NCI-H345 treated with DMSO at 0.1 percent for 48 hours (cell line): Measurements from ENCODE around the gene NRCAM.

Experiments used
- DNase-seq: peaks from one replicate; lab custom pipeline; 2025; ENCODE audit not compliant: unreplicated experiment; lab: John Stamatoyannopoulos, UW

Gene NRCAM

GRCh38 chr7:108460964-108461363 is 4.7 kb upstream of the NRCAM start:
- no peak for DNase-seq

- no peak for DNase-seq
Measured at GRCh38 chr7:108459922-108460551, 3.8 kb upstream of the NRCAM start.

DNA sequence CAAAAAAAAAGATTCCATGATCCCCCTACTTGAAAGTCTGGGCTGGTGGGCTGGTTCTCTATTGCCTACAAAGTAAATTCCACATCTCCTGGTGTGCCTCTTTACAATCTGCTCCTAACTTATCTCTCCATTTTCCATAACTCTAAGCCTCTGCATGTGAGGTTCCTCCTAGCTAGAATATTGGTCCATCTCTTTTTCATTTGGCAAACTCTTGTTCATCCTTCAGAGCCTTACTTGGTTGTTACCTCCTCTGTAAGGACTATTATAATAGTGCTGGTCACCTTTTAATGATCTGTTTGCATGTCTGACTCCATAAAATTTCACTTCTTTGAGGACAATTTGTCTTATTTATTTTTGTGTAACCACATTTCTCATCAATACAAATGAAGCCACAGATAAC is 1.6 kb upstream of the NRCAM start:
- DNase-seq, result no peak

- DNase-seq, result no peak
Measured at GRCh38 chr7:108456845-108457540, 757 bp upstream of the NRCAM start.

DNA sequence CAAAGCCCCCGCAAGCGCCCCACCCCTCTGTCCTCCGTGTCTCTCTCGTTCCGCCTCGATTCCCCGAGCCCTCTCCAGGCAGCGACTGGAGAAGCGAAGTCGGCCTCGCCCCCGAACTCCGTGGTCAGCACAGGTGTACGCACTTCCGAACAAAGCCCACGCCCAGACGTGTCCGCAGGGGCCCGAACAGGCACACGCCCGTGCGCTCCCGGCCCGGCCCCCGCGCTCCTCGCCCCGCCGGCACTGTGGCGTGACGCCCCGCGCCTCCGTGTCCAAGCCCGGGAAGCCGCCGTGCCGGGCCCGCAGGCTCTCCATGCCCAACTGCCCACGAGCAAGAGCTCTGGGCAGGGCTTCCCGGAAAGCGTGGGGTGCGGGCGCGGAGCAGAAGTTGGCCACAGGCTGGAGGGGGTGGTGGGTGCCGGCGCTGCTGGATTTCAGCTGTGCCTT is 662 bp downstream of the NRCAM start:
- no peak for DNase-seq

DNA sequence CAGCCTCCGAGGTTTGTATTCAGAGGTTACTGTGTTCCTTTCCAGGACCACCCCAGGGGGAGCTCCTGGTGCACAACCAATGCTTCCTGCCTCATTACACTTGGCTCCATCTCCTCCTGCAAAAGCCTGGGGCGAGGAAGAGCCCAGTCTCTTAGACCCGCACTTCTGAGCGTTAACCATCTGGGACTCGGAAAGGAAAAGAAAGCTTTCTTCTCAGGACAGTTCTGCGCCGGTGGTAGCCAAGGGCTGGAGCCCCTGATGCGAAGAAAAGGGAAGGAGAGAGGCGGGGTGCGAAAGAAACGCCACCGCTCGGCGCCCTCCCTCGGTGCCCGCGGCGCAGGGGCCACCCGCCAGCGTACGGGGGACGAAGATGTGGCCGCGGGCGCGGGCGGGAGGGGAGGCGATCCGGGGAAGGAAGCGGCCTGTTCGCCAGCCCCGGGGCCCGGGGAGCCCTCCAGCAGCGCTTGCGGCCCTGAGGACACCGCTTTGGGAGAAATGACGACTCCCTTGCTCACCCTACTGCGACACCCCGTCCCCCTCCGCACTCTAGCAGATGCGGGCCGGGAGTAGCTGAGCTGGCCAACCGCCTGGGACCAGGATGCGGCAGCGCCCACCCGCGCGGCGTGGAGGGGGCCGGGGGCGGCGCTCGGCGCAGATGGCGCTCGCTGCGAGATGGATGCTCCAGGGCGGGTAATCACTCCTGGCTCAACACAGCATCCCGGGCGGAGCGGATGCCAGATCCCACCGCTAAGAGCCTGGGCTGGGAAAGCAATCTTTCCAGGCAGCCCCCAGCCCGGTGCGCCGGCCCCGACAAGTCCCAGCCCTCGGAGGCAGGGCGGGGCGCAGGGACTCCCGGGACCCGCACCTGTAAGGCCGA is 1.3 kb downstream of the NRCAM start:
- DNase-seq, result peak; percentile 57

- DNase-seq, result no peak
Measured at GRCh38 chr7:108454317-108454673, 1.9 kb downstream of the NRCAM start.

DNA sequence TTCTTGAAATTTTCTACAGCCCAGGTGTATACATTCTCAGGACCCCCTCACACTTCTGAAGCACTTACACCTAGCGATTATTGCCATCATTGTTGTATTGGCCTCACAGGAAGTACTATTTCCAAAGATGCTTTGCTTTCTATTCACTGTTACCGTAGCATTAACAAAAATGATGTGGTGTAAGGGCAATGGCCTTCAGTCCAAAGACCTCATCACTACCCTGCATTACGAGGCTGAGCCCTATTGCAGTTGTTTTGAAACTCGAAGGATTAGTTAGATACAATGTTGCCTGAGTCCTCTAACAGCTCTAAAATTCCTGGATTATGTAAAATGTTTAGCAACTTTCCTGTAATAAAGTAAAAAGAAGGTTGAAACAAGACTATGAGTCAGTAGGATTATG is 2.9 kb downstream of the NRCAM start:
- DNase-seq, result no peak

GRCh38 chr7:108452707-108453106 is 3.5 kb downstream of the NRCAM start:
- DNase-seq, result peak; percentile 19

DNA sequence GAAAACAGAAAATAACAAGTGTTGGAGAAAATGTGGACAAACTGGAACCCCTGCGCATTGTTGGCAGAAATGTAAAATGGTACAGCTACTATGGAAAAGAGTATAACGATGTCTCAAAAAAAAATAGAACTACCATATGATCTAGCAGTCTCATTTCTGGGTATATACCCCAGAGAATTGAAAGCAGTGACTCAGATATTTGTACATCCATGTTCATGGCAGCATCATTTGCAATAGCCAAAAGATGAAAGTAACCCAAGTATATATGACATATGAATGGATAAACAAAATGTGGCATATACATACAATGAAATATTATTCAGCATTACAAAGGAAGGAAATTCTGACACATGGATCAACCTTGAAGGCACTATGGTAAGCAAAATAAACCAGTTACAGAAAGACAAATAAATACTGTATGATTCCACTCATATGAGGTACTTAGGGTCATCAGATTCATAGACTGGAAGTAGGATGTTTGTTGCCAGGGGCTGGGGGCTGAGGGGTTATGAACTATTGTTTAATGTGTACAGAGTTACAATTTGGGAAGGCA is 4.9 kb downstream of the NRCAM start:
- DNase-seq, result no peak

DNA sequence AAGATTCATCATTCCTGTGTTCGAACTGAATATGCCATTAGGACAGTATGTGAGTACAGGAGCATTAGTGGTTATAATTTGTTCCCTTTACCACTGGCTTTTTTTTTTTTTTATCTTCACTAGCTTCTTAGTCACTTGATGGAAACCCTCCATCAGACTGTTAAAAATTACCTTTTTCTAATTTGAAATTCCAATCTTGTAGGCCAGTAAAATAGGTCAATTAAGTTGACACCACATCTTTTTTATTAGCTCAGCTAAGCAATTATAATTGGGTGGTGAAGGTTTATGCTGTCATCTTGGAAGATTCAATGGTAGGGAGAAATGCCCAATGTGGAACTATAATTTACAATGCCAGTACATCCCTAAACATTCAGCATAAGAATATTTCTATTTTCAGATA is 6.1 kb downstream of the NRCAM start:
- no peak for DNase-seq

DNA sequence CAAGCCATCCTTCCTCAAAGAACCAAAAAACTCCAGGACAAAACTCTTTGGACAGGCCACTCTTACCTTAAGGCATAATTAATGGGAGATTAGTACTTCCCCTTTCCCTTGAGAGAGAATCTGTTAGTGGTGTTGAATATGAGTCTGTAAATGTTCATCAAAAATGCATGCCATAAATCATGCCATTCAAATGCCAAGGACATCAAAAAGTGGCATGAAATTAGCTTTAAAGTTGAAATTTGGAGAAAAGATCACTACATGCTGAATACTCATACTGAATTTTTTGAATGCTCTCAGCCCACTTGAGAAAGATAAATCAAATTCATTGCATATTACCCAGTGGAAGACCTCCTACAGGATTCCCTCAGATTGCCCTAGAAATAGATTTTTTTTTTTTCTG is 6.7 kb downstream of the NRCAM start:
- DNase-seq, result no peak

DNA sequence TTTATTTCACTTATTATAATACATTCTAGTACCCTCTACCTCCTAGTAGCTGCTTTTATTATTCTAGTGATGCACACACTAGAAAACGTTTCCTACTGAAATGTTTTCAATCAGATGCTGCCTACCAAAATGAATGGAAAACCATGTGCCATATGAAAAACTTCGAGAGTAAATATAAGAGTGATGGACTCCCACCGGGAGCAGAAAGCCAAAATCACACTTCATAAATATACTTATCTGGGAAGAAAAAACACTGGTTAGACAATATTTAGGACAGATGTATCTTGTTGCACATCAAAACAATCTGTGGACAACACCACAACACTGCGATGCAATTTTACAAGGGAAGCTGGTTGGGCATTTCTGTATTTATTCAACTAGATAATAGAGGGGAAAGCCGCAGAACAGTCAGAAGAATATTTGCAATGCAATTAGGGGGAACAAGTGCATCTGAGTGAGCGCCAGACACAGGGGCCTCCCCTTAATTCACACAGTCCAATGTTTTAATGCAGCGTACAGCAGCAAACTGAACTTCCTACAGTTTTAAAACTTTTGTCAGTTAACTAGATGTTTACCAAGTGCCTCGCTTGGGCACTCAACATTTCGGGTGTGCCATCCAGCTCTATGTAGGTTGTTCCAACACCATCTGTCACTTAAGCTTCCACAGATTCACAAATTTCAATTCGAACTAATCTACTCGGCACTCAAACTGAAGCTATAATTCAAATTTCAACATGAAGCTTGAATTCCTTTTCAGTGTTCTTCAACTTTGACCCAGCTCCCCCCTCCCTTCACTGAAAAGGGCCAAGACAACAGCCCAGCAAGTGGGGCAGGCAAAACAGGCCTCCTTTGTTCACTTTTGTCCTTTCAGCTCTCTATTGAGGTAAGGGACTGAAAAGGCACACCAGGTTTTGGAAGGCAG is 7.4 kb downstream of the NRCAM start:
- peak; percentile 13 for DNase-seq

DNA sequence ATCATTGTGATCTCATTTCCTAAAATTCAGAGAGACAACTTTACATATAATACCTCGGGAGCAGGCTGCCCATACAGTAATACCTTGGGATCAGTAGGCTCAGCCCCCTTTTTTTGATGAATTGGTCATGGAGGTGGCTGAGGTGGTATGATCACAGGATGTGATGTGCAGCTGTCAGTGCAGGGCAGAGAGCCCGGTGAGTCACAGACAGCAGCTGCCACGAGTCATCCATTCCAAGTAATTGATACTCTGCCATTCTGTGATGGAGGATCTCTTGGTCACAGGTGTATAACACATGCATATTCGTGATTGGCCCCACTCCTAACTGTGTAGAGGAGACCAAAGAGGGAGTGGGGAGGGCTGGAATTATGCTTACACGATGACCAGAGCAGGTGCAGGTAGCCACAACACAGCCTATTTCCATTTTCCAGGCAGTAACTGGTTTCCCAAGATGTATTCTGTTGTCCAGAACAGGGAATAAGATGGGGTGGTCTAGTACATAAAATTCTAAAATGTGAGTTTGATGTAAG is 14.1 kb downstream of the NRCAM start:
- peak; percentile 68 for DNase-seq

DNA sequence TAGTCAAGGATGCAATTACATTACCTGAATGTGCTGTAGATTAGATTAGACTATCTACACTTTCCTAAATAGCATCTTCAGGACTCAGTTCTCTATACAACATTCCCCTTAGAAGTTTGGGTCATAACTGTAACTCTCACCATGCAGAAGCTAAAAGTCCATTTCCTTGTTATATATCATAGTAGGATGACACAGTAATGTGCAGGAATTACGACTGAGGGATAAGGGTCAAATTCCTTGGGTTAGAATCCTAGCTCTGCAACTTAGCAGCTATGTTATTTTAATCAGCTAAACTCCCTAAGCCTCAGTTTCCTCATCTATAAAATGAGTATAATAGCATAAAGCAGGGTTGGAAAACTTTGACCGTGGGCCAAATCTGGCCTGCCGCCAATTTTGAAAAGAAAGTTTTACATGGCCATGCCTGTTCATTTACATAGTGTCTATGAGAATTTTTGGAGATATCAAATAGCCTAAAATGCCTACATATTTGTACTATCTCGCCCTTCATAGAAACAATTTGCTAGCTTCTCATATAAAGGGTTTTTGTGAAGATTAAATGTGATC is 14.8 kb downstream of the NRCAM start:
- DNase-seq, result no peak

DNA sequence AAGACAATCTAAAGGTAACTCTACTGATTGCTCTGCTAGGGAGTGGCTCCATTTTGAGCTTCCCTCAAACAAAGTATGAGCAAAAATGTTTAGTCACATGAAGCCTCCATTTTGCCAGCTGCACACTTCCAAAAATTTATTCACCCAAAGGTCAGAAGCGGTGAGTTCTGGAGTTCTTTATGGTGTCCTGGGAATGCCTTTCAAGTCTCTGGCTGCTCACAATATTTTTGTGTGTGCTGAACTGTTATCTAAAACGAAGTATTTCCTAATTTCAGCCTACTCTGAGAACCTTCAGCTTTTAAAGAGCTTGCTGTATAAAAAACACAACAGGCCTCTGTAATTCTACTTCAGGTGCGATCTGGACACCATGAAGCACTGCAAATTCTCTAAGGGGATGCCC is 15.6 kb downstream of the NRCAM start:
- DNase-seq, result no peak

GRCh38 chr7:108436906-108437305 is 19.3 kb downstream of the NRCAM start:
- no peak for DNase-seq

DNA sequence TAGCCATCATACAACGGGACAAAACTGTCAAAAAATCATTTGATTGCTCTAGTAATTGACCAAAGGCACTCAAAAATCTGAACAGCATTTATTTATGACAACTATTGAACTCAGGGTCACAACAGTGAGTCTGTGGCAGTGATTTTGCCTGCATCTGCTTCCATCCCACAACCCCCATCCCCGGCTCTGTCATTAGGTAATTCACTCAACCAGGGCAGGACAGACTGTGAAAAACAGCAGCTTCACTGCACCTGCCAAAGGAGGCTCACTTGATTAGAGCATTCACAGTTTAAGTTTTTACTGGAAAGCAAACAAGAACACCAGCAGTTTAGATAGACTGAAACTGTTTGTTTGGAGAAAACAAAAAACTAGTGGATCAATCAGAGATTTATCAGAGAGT is 22.2 kb downstream of the NRCAM start:
- no peak for DNase-seq

GRCh38 chr7:108431099-108431498 is 25.1 kb downstream of the NRCAM start:
- DNase-seq, result no peak

DNA sequence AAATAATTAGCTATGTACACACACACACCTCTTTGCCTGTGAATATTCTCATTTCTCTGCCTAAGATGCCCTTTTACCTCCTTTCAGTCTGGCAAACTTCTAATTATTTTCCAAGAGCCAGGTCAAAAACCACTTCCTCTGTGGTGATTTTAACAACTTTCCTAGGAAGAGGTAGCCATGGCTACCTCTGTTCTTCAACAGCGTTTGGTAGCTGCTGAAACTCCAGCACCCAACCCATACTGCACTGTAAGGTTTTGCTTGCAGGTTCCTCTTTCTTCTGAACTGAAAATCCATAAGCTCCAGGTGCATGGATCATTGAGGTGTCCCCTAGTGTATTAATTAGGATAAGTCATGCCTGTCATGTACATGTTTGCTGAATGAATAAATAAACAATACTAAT is 25.6 kb downstream of the NRCAM start:
- DNase-seq, result no peak
